MCF 10A (cell line): ENCODE results near the gene SCAMP2. TPM values are rescaled to one million over a fixed set of nuclear protein-coding genes. Genes with fewer than 3 reads are reported as not detected.

Source experiments
- BruUV-seq: library from RNA; stranded (reverse); fragments of 400-500 nt; replicated peaks from 2 replicates; lab custom pipeline; 2021; lab: Mats Ljungman, UMichigan
- CTCF ChIA-PET: fragments of 300-600 bp; sonication (Branson Sonifier 250); formaldehyde crosslinking; extraction: SDS; loops from one replicate; lab custom pipeline; 2021; ENCODE audit warnings: antibody characterized with exemption, inconsistent platforms; lab: Yijun Ruan, JAX
- POLR2A ChIA-PET: fragments of 300-600, 350-650 bp; sonication (Branson Sonifier 250); formaldehyde crosslinking; extraction: SDS; loops from one replicate; lab custom pipeline; 2020; ENCODE audit warnings: antibody characterized with exemption, inconsistent platforms; lab: Yijun Ruan, JAX
- DNase-seq: peaks from one replicate; pipeline ENCODE4 v3.0.0-alpha.2; 2018; ENCODE audit not compliant: unreplicated experiment
- H3K27ac Mint-ChIP-seq: one replicate; pipeline ENCODE4 v1.8.0; 2022; ENCODE audit warnings: mild to moderate bottlenecking, low read depth, mixed read lengths; ENCODE audit not compliant: unreplicated experiment
- H3K27me3 Mint-ChIP-seq: one replicate; pipeline ENCODE4 v1.8.0; 2022; ENCODE audit warnings: mixed read lengths; ENCODE audit not compliant: insufficient read depth, unreplicated experiment
- H3K36me3 Mint-ChIP-seq: one replicate; pipeline ENCODE4 v1.8.0; 2022; ENCODE audit warnings: mild to moderate bottlenecking, moderate library complexity, mixed read lengths; ENCODE audit not compliant: insufficient read depth, unreplicated experiment
- H3K4me1 Mint-ChIP-seq: one replicate; pipeline ENCODE4 v1.8.0; 2022; ENCODE audit warnings: mixed read lengths; ENCODE audit not compliant: insufficient read depth, unreplicated experiment
- H3K4me3 Mint-ChIP-seq: one replicate; pipeline ENCODE4 v1.8.0; 2022; ENCODE audit warnings: mild to moderate bottlenecking, moderate library complexity, mixed read lengths; ENCODE audit not compliant: unreplicated experiment
- H3K9me3 Mint-ChIP-seq: one replicate; pipeline ENCODE4 v1.8.0; 2022; ENCODE audit warnings: mixed read lengths; ENCODE audit not compliant: unreplicated experiment
- intact Hi-C: fragments of 100-400 bp; cut with micrococcal nuclease; formaldehyde crosslinking; loops from 2 replicates; pipeline ENCODE4 v1.14.1; 2022
- total RNA-seq: library from RNA; stranded (reverse); gene quantifications from 2 replicates; pipeline ENCODE4 v1.2.3, GENCODE V29; 2022
- TF ChIP-seq, protein P1 (sequence below): fragments of 200-600 bp; IDR thresholded peaks from one replicate; pipeline ENCODE4 v1.8.0; 2022; ENCODE audit warnings: antibody characterized with exemption, mild to moderate bottlenecking; ENCODE audit not compliant: unreplicated experiment

The SCAMP2 gene
- total RNA-seq, 1 experiment from 2014 or later = 64.4 TPM

DNA sequence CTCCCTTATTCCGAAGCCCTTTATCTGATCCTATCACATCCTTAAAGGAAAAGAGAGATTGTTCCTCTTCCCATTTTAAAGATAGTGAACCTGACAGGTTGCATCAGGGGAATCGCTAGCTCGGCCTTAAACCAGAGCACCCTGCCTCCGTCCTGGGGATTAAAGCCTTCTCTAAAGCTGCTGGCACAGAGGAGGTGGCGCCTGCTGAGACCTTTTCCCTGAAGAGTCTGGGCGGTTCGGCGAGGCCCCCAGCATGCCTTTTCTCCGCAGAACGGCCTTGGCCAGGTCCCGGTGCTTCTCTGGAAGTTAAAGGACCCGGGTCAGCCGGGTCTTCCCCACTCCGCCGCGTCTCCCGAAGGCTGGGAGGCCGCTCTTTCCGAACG is 32.9 kb upstream of the SCAMP2 start:
- peak; percentile 41 for DNase-seq
- TF ChIP-seq, protein P1, sequence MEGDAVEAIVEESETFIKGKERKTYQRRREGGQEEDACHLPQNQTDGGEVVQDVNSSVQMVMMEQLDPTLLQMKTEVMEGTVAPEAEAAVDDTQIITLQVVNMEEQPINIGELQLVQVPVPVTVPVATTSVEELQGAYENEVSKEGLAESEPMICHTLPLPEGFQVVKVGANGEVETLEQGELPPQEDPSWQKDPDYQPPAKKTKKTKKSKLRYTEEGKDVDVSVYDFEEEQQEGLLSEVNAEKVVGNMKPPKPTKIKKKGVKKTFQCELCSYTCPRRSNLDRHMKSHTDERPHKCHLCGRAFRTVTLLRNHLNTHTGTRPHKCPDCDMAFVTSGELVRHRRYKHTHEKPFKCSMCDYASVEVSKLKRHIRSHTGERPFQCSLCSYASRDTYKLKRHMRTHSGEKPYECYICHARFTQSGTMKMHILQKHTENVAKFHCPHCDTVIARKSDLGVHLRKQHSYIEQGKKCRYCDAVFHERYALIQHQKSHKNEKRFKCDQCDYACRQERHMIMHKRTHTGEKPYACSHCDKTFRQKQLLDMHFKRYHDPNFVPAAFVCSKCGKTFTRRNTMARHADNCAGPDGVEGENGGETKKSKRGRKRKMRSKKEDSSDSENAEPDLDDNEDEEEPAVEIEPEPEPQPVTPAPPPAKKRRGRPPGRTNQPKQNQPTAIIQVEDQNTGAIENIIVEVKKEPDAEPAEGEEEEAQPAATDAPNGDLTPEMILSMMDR = no peak
- peak overlapping the region; percentile 97 for H3K27ac Mint-ChIP-seq
- H3K36me3 Mint-ChIP-seq = peaks cover 42% of the 10 kb centered on the region
- intact Hi-C loops = no loop called here
- peak overlapping the region; percentile 95 for H3K4me3 Mint-ChIP-seq
- ChIA-PET CTCF (interaction anchor here (0.7 to 1.6 kb wide), 9 partner anchors 9 to 322 kb away, joined by 3 to 10 read pairs (median 3); partner anchors contain the start of gene ULK3), POLR2A (interaction anchor here (0.6 to 2.6 kb wide), 30 partner anchors 8 to 296 kb away, joined by 3 to 29 read pairs (median 5); partner anchors contain the start of genes C15orf39, COX5A, CSK and MPI)
- TSS peak; percentile 22 for BruUV-seq
- H3K9me3 Mint-ChIP-seq = no peaks in the 10 kb centered on the region
- peaks cover 15% of the 10 kb centered on the region for H3K4me1 Mint-ChIP-seq
- no peaks in the 10 kb centered on the region for H3K27me3 Mint-ChIP-seq

GRCh38 chr15:74904190-74904805 is 31.1 kb upstream of the SCAMP2 start:
- intact Hi-C loops = no loop called here
- ChIA-PET POLR2A (interaction anchor here (0.7 to 1.5 kb wide), 3 partner anchors 14 to 136 kb away, joined by 3 to 4 read pairs (median 3); partner anchors contain the start of gene MPI), CTCF (interaction anchor here (0.6 to 1.8 kb wide), 11 partner anchors 12 to 267 kb away, joined by 3 to 8 read pairs (median 3); partner anchors contain the start of gene ULK3)
- TF ChIP-seq, protein P1 = no peak
- no peak for DNase-seq
- peak overlapping the region; percentile 97 for H3K27ac Mint-ChIP-seq
- H3K36me3 Mint-ChIP-seq = peaks cover 59% of the 10 kb centered on the region
- no peaks in the 10 kb centered on the region for H3K27me3 Mint-ChIP-seq
- peak overlapping the region; percentile 95 for H3K4me3 Mint-ChIP-seq
- no TSS peak for BruUV-seq
- peaks cover 15% of the 10 kb centered on the region for H3K4me1 Mint-ChIP-seq
- H3K9me3 Mint-ChIP-seq = no peaks in the 10 kb centered on the region

DNA sequence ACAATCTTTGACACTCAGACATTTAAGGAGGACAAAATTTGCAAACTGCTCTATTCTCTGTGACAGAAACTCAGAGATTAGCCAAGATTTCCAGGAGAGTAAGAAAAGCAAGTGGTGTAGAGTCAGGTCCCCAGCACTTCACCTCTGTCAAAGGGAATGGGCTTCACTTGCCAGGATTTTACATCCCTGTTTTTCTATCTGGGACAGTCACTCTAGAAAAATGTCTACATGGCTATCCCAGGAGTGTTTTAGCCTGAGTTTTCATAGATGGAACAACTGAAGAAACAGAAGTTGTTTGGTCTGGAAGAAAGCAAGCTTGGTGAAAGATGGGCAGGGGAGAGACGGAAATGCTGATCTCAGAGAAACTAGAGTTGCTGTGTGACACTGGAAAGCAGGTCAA is 30.5 kb upstream of the SCAMP2 start:
- Mint-ChIP-seq H3K4me3 (peak overlapping the region; percentile 33), H3K27ac (peak overlapping the region; percentile 97), H3K36me3 (peaks cover 64% of the 10 kb centered on the region), H3K27me3 (no peaks in the 10 kb centered on the region), H3K9me3 (no peaks in the 10 kb centered on the region), H3K4me1 (peaks cover 15% of the 10 kb centered on the region)
- CTCF ChIA-PET = interaction anchor here (0.6 to 3.0 kb wide), 9 partner anchors 12 to 134 kb away, joined by 3 to 23 read pairs (median 3); partner anchors contain the start of genes CSK and ULK3
- POLR2A ChIA-PET = interaction anchor here (0.7 to 1.5 kb wide), 5 partner anchors 14 to 135 kb away, joined by 3 to 5 read pairs (median 3); partner anchors contain the start of genes COX5A and MPI
- DNase-seq = no peak
- TF ChIP-seq, protein P1 = no peak
- intact Hi-C loops = no loop called here
- BruUV-seq = no TSS peak
